Activated CD4-positive, CD25-positive, alpha-beta regulatory T cell (primary cell): ENCODE results near the gene SH3GLB2.
"Not testable (repeated sequence)": the region's sequence is repeated elsewhere in the genome, so short reads cannot be mapped to it uniquely, and the experiment has no call there.

Source experiments
- DNase-seq, 4 experiments: peaks; one replicate each; lab custom pipeline; 2025; lab: John Stamatoyannopoulos, UW

SH3GLB2 gene

GRCh38 chr9:128998462-128998861 lies 29.7 kb downstream of the SH3GLB2 start:
- DNase-seq = no peak

- DNase-seq = no peak
Measured at GRCh38 chr9:128995791-128996190, 32.3 kb downstream of the SH3GLB2 start.

GRCh38 chr9:128992995-128993394 lies 35.1 kb downstream of the SH3GLB2 start:
- DNase-seq = no peak

GRCh38 chr9:128987805-128988204 lies 40.3 kb downstream of the SH3GLB2 start:
- DNase-seq = no peak

GRCh38 chr9:128986671-128987070 lies 41.5 kb downstream of the SH3GLB2 start:
- no peak for DNase-seq

- no peak for DNase-seq
Measured at GRCh38 chr9:128983536-128983935, 44.6 kb downstream of the SH3GLB2 start.

- DNase-seq = no peak
Measured at GRCh38 chr9:128979111-128979510, 49.0 kb downstream of the SH3GLB2 start.

GRCh38 chr9:128972956-128973355 lies 55.2 kb downstream of the SH3GLB2 start:
- no peak for DNase-seq

- no peak for DNase-seq
Measured at GRCh38 chr9:128969491-128969890, 58.6 kb downstream of the SH3GLB2 start.

GRCh38 chr9:128961403-128961802 lies 66.7 kb downstream of the SH3GLB2 start:
- DNase-seq = not testable (repeated sequence)
